ENCODE measurements around the gene C8G.

The C8G gene

DNA sequence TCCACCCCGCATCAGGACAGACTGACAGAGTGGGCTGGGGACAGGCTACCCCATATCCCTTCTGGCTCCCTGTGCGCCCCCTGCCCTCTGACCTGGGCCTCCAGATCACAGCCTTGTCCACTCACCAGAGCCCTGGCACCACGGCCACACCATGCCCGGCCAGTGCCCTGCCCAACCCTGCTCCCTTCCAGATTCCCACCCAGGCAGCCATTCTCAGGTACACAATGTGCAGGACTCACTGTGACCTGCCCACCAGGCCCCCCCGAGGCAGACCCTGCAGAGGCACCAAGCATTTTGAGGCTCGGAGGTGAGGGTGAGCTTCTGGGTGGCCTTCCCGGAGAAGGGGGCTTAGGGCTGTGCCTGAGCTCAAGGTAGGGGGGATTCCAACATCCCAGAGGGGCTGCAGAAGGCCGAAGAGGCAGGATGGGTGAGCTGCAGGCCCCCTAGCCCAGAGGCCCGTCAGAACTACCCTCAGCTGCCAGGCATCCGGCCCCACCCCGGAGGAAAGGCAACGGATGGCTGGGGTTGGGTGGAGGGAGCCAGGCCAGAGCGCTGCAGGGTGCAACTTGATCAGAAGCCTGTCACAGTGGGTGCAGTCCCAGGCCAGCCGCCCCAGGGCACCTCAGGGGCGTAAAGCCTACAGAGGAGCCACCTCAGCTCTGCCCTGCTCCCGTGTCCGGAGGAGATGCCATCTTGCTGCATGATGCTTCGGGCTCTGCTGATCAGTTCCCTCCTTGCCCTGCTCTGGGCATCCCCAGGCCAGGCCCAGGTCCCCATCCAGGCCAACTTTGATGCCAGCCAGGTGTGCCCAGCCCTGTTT lies 37.4 kb downstream of the C8G start, which contains the start of gene LCNL1:
Gene LCNL1, plus strand, starts transcription at position 762 of the 820 bp plus-strand sequence. CDS start 594 bp downstream, outside the sequence.
- Histone ChIP-seq H3K9me3 (ENCODE audit: control insufficient read depth in 2 of 2, low read length in 2 of 2) (no peaks in the 10 kb centered on the region), H3K4me3 (ENCODE audit: low read length in 2 of 2) (no peak within 1 kb of the TSS), H3K4me1 (ENCODE audit: control insufficient read depth in 2 of 2, insufficient read depth in 2 of 2, low read length in 2 of 2) (peaks cover 0 to 3% of the 10 kb centered on the region in 2 donors), H3K27me3 (ENCODE audit: control insufficient read depth in 2 of 2, insufficient read depth in 2 of 2, low read length in 2 of 2) (peaks cover 8 to 11% of the 10 kb centered on the region in 2 donors), H3K36me3 (ENCODE audit: control insufficient read depth in 2 of 2, insufficient read depth in 2 of 2, low read length in 2 of 2) (no peaks in the 10 kb centered on the region), H3K27ac (ENCODE audit: low read depth in 2 of 2, low read length in 2 of 2) (no peak within 1 kb of the TSS), H3K9ac (ENCODE audit: low read depth in 1 of 2, low read length in 2 of 2) (no peak within 1 kb of the TSS)

DNA sequence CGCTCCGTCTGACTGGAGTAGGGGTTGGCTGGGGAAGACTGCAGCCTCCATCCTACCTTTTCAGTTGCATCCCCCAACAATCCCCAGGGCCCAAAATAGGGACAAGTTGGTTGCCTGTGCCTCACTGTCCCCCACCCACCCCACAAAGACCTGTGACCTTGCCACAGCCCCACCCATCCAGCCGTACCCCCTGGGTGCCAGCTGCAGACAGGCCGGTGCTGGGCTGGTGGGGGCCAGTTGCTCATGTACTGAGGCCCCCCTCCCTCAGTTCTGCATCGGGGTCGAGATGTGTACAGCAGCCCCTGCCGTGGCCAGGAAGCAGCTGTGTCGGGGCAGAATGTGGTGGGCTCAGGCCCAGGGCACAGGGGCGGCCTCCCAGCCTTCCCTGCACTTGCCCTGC lies 38.1 kb downstream of the C8G start:
- H3K9ac ChIP-seq (ENCODE audit: low read depth in 1 of 2, low read length in 2 of 2): no peak overlapping the region

DNA sequence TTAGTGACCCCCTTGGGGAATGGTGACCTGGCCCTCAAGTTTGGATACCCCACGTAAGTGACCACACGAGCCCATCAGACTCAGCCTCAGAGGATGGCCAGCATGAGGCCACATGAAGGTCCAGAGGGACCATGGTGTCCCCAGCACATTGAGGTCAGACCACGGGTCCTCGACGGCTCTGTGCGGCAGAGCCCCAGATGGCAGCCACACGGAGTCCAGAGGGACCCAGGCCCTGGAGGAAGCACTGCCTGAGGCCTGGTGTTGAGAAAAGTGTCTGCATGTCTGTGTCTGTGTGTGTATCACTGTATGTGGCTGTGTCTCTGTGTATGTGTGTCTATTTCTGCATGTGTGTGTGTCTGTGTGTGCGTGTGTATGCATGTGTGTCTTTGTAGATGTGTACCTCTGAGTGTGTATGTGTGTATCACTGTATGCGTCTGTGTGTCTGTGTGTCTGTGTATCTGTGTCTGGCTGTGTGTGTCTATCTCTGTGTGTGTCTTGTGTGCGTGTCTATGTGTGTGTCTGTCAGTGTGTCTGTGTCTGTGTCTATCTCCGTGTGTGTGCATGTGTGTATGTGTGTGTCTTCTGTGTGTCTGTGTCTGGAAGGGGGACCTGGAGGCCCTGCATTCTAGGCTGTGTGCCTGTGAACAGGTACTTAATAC lies 38.7 kb downstream of the C8G start:
- H3K9me3 ChIP-seq (ENCODE audit: control insufficient read depth in 2 of 2, low read length in 2 of 2): no peaks in the 10 kb centered on the region
- H3K27ac ChIP-seq (ENCODE audit: low read depth in 2 of 2, low read length in 2 of 2): no peak overlapping the region
- H3K4me3 ChIP-seq (ENCODE audit: low read length in 2 of 2): no peak overlapping the region
- H3K9ac ChIP-seq (ENCODE audit: low read depth in 1 of 2, low read length in 2 of 2): no peak overlapping the region
- peaks cover 8 to 11% of the 10 kb centered on the region in 2 donors for H3K27me3 ChIP-seq (ENCODE audit: control insufficient read depth in 2 of 2, insufficient read depth in 2 of 2, low read length in 2 of 2)
- H3K4me1 ChIP-seq (ENCODE audit: control insufficient read depth in 2 of 2, insufficient read depth in 2 of 2, low read length in 2 of 2): no peaks in the 10 kb centered on the region
- no peaks in the 10 kb centered on the region for H3K36me3 ChIP-seq (ENCODE audit: control insufficient read depth in 2 of 2, insufficient read depth in 2 of 2, low read length in 2 of 2)

More for the DNA sequence above, 38.1 kb downstream of the C8G start:
- H3K4me3 ChIP-seq (ENCODE audit: low read length in 2 of 2): no peak overlapping the region
- peaks cover 8 to 11% of the 10 kb centered on the region in 2 donors for H3K27me3 ChIP-seq (ENCODE audit: control insufficient read depth in 2 of 2, insufficient read depth in 2 of 2, low read length in 2 of 2)
- no peaks in the 10 kb centered on the region for H3K9me3 ChIP-seq (ENCODE audit: control insufficient read depth in 2 of 2, low read length in 2 of 2)
- no peaks in the 10 kb centered on the region for H3K36me3 ChIP-seq (ENCODE audit: control insufficient read depth in 2 of 2, insufficient read depth in 2 of 2, low read length in 2 of 2)
- no peaks in the 10 kb centered on the region for H3K4me1 ChIP-seq (ENCODE audit: control insufficient read depth in 2 of 2, insufficient read depth in 2 of 2, low read length in 2 of 2)
- no peak overlapping the region for H3K27ac ChIP-seq (ENCODE audit: low read depth in 2 of 2, low read length in 2 of 2)

DNA sequence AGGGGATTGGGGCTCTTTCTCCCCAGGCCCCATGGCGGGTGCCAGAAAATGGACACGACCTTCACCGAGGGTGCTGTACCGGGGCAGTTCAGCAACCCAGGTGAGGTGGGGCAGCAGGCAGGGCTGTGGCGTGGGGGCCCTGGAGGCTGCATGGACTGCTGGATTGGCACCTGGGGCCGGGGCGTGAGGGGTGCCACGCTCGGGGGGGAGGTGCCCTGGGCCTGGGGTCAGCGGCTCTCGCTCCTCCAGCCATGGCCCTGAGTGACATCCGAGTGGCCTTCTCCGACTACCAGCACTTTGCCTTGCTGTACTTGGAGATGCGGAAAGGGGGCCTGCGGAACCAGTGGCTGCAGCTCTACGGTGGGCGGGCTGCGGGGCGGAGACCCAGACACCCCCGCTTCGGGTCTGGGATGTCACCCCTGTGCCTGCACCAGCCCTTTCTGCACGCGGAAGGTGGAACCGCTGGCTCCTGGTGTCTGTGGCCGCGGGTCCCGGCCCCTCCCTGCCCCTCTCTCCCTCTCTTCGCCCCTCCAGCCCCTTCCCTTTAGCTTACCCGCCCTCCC lies 39.5 kb downstream of the C8G start:
- H3K4me1 ChIP-seq (ENCODE audit: control insufficient read depth in 2 of 2, insufficient read depth in 2 of 2, low read length in 2 of 2): no peaks in the 10 kb centered on the region
- H3K9me3 ChIP-seq (ENCODE audit: control insufficient read depth in 2 of 2, low read length in 2 of 2): no peaks in the 10 kb centered on the region
- H3K27ac ChIP-seq (ENCODE audit: low read depth in 2 of 2, low read length in 2 of 2): no peak overlapping the region
- H3K27me3 ChIP-seq (ENCODE audit: control insufficient read depth in 2 of 2, insufficient read depth in 2 of 2, low read length in 2 of 2): peaks cover 8 to 11% of the 10 kb centered on the region in 2 donors
- H3K4me3 ChIP-seq (ENCODE audit: low read length in 2 of 2): no peak overlapping the region
- no peak overlapping the region for H3K9ac ChIP-seq (ENCODE audit: low read depth in 1 of 2, low read length in 2 of 2)
- no peaks in the 10 kb centered on the region for H3K36me3 ChIP-seq (ENCODE audit: control insufficient read depth in 2 of 2, insufficient read depth in 2 of 2, low read length in 2 of 2)

DNA sequence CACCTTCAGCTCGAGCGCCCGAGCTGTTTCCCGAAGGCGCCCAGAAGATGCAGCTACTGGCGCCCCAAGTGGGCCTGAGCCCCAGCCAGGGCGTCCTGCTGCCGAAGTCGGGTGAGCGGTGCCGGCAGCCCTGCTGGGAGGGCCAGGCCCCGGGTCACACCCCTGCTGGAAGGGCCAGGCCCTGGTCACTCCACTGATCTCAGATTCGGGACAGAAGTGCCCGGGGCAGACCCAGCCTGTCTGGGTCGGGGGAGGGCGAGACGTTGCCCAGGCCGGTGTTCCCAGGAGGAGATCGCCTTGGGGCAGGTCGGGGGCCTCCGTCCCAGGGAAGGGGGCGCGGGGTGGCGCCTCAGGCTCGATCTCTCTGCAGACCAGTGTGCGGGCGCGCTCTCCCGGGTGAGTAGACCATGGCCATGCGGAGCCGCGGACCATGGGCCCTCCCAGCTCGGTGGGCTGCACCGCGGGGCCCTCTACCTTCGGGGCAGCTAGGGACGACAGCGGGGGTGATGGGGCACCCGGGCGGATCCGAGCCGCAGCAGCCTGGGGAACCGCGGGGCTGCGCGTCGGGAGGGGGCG lies 40.1 kb downstream of the C8G start:
- Histone ChIP-seq H3K27me3 (ENCODE audit: control insufficient read depth in 2 of 2, insufficient read depth in 2 of 2, low read length in 2 of 2) (peaks cover 8 to 11% of the 10 kb centered on the region in 2 donors), H3K9me3 (ENCODE audit: control insufficient read depth in 2 of 2, low read length in 2 of 2) (no peaks in the 10 kb centered on the region), H3K36me3 (ENCODE audit: control insufficient read depth in 2 of 2, insufficient read depth in 2 of 2, low read length in 2 of 2) (no peaks in the 10 kb centered on the region), H3K9ac (ENCODE audit: low read depth in 1 of 2, low read length in 2 of 2) (no peak overlapping the region), H3K27ac (ENCODE audit: low read depth in 2 of 2, low read length in 2 of 2) (no peak overlapping the region), H3K4me3 (ENCODE audit: low read length in 2 of 2) (no peak overlapping the region), H3K4me1 (ENCODE audit: control insufficient read depth in 2 of 2, insufficient read depth in 2 of 2, low read length in 2 of 2) (no peaks in the 10 kb centered on the region)

GRCh38 chr9:136985853-136986252 lies 40.8 kb downstream of the C8G start:
- Histone ChIP-seq H3K27ac (ENCODE audit: low read depth in 2 of 2, low read length in 2 of 2) (no peak overlapping the region), H3K27me3 (ENCODE audit: control insufficient read depth in 2 of 2, insufficient read depth in 2 of 2, low read length in 2 of 2) (peaks cover 8 to 11% of the 10 kb centered on the region in 2 donors), H3K9me3 (ENCODE audit: control insufficient read depth in 2 of 2, low read length in 2 of 2) (no peaks in the 10 kb centered on the region), H3K4me1 (ENCODE audit: control insufficient read depth in 2 of 2, insufficient read depth in 2 of 2, low read length in 2 of 2) (no peaks in the 10 kb centered on the region), H3K36me3 (ENCODE audit: control insufficient read depth in 2 of 2, insufficient read depth in 2 of 2, low read length in 2 of 2) (no peaks in the 10 kb centered on the region), H3K9ac (ENCODE audit: low read depth in 1 of 2, low read length in 2 of 2) (no peak overlapping the region), H3K4me3 (ENCODE audit: low read length in 2 of 2) (no peak overlapping the region)

DNA sequence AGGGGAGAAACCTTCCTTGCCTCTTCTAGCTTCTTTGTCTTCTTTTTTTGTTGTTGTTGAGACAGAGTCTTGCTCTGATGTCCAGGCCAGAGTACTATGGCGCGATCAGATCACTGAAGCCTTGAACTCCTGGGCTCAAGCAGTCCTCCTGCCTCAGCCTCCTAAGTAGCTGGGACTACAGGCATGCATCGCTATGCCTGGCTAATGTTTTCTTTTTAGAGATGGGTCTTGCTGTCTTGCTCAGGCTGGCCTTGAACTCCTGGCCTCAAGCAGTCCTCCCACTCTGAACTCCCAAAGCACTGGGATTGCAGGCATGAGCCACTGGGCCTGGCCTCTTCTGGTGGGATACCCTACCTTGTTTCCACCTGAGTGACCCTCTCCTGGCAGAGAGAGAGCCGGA lies 43.8 kb downstream of the C8G start:
- Histone ChIP-seq H3K27me3 (ENCODE audit: control insufficient read depth in 2 of 2, insufficient read depth in 2 of 2, low read length in 2 of 2) (peaks cover 5 to 11% of the 10 kb centered on the region in 2 donors), H3K9me3 (ENCODE audit: control insufficient read depth in 2 of 2, low read length in 2 of 2) (no peaks in the 10 kb centered on the region), H3K9ac (ENCODE audit: low read depth in 1 of 2, low read length in 2 of 2) (no peak overlapping the region), H3K4me3 (ENCODE audit: low read length in 2 of 2) (no peak overlapping the region), H3K36me3 (ENCODE audit: control insufficient read depth in 2 of 2, insufficient read depth in 2 of 2, low read length in 2 of 2) (no peaks in the 10 kb centered on the region), H3K4me1 (ENCODE audit: control insufficient read depth in 2 of 2, insufficient read depth in 2 of 2, low read length in 2 of 2) (peaks cover 7 to 11% of the 10 kb centered on the region in 2 donors), H3K27ac (ENCODE audit: low read depth in 2 of 2, low read length in 2 of 2) (no peak overlapping the region)

GRCh38 chr9:136990242-136990911 lies 45.3 kb downstream of the C8G start:
- peaks cover 0 to 6% of the 10 kb centered on the region in 2 donors for H3K27me3 ChIP-seq (ENCODE audit: control insufficient read depth in 2 of 2, insufficient read depth in 2 of 2, low read length in 2 of 2)
- no peaks in the 10 kb centered on the region for H3K36me3 ChIP-seq (ENCODE audit: control insufficient read depth in 2 of 2, insufficient read depth in 2 of 2, low read length in 2 of 2)
- H3K9me3 ChIP-seq (ENCODE audit: control insufficient read depth in 2 of 2, low read length in 2 of 2): no peaks in the 10 kb centered on the region
- H3K4me1 ChIP-seq (ENCODE audit: control insufficient read depth in 2 of 2, insufficient read depth in 2 of 2, low read length in 2 of 2): peaks cover 7 to 11% of the 10 kb centered on the region in 2 donors
- H3K4me3 ChIP-seq (ENCODE audit: low read length in 2 of 2): no peak overlapping the region
- H3K9ac ChIP-seq (ENCODE audit: low read depth in 1 of 2, low read length in 2 of 2): no peak overlapping the region
- H3K27ac ChIP-seq (ENCODE audit: low read depth in 2 of 2, low read length in 2 of 2): no peak overlapping the region

- peaks cover 21 to 24% of the 10 kb centered on the region in 2 donors for H3K4me1 ChIP-seq (ENCODE audit: control insufficient read depth in 2 of 2, insufficient read depth in 2 of 2, low read length in 2 of 2)
- H3K27ac ChIP-seq (ENCODE audit: low read depth in 2 of 2, low read length in 2 of 2): peak within 1 kb of the TSS; percentile 89 to 92
- peak within 1 kb of the TSS; percentile 66 to 82 for H3K4me3 ChIP-seq (ENCODE audit: low read length in 2 of 2)
- H3K9me3 ChIP-seq (ENCODE audit: control insufficient read depth in 2 of 2, low read length in 2 of 2): no peaks in the 10 kb centered on the region
- H3K36me3 ChIP-seq (ENCODE audit: control insufficient read depth in 2 of 2, insufficient read depth in 2 of 2, low read length in 2 of 2): no peaks in the 10 kb centered on the region
- no peaks in the 10 kb centered on the region for H3K27me3 ChIP-seq (ENCODE audit: control insufficient read depth in 2 of 2, insufficient read depth in 2 of 2, low read length in 2 of 2)
- H3K9ac ChIP-seq (ENCODE audit: low read depth in 1 of 2, low read length in 2 of 2): peak within 1 kb of the TSS; percentile 29 to 61
Measured at GRCh38 chr9:136991993-136992818, 47.2 kb downstream of the C8G start, which contains the start of gene PAXX. TSS of gene PAXX (plus strand) at chr9:136992422. CDS start at chr9:136992444, 22 bp downstream.
